ENCODE data around the gene ERV3-1. TPM values are rescaled to one million over a fixed set of nuclear protein-coding genes. Genes with fewer than 3 reads are reported as not detected.

ERV3-1 gene
- total and polyA plus RNA-seq, 2 experiments from 2014 or later: 15.3 to 26.8 TPM

DNA sequence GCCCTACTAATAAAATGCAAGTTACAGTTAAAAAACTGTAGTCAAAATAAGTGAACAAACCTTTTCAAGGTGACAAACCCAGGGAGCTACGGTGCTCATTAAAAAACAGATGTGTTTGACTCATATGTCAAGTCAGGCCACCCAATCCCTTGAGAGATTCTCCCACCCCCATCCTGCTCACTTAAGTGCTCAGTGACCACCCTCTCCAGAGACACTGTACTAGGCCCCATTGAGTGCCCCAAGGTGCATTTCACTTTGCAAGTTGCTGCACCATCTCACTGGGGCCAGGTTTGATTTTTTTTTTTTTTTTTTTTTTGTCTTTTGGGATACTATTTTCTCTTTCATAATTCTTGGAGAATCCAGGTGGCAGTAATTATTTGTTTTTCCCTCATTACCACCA, 1.9 kb downstream of the ERV3-1 start:
- no peaks in the 10 kb centered on the region for H3K36me3 ChIP-seq (ENCODE audit: insufficient read depth)
- H3K27me3 ChIP-seq (ENCODE audit: insufficient read depth): no peaks in the 10 kb centered on the region
- no peaks in the 10 kb centered on the region for H3K9me2 ChIP-seq (ENCODE audit: insufficient read depth)
- no peaks in the 10 kb centered on the region for H4K20me1 ChIP-seq (replicated peaks; ENCODE audit: insufficient read depth)
- Mint-ChIP-seq H3K4me3 (peak overlapping the region; percentile 97), H3K27ac (no peak overlapping the region), H3K4me1 (peaks cover 21% of the 10 kb centered on the region), H3K9me3 (peaks cover 22% of the 10 kb centered on the region), H3K36me3 (ENCODE audit: low read depth) (peaks cover 42% of the 10 kb centered on the region), H3K27me3 (ENCODE audit: insufficient read depth, low read depth, poor library complexity) (peaks cover 18% of the 10 kb centered on the region)
- DNase-seq (ENCODE audit: low spot score) (no peak), ATAC-seq (no peak)
- H3K27ac ChIP-seq (ENCODE audit: low read depth): no peak overlapping the region
- H3K4me1 ChIP-seq (ENCODE audit: insufficient read depth): peaks cover 15% of the 10 kb centered on the region
- H3F3A ChIP-seq (replicated peaks; ENCODE audit: low read depth): no peaks in the 10 kb centered on the region
- H3K79me2 ChIP-seq (replicated peaks; ENCODE audit: insufficient read depth): peaks cover 56% of the 10 kb centered on the region
- H2AFZ ChIP-seq: no peak overlapping the region
- no peak overlapping the region for H3K4me3 ChIP-seq
- peak overlapping the region; percentile 87 for H3K4me2 ChIP-seq
- no peak for TF ChIP-seq NANOG (IDR thresholded peaks at IDR 0.05; ENCODE audit: borderline replicate concordance)

DNA sequence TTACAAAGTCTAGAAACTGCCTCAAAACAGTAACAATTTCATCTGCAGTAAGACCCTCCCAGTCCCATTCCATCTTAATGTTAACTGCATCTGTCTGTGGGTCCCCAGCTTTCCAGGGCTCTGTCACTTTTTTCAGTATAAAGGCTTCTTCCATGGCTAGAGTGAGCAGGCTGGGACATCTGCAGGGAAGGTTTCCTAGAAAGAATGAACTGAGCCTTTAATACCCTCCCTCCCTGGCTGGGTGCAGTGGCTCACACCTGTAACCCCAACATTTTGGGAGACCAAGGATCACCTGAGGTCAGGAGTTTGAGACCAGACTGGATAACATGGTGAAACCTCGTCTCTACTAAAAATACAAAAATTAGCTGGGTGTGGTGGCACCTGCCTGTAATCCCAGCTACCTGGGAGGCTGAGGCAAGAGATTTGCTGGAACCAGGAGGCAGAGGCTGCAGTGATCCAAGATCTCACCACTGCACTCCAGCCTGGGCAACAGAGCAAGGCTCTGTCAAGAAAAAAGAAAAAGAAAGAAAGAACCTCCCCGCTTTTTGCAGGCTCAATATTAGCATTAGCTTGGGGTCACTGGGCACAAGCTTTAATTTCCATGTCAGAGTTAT, 3.4 kb downstream of the ERV3-1 start:
- H3K27ac ChIP-seq (ENCODE audit: low read depth): no peak overlapping the region
- DNase-seq (ENCODE audit: low spot score) (no peak), ATAC-seq (no peak)
- H3F3A ChIP-seq (replicated peaks; ENCODE audit: low read depth): no peaks in the 10 kb centered on the region
- Mint-ChIP-seq H3K4me1 (peaks cover 30% of the 10 kb centered on the region), H3K36me3 (ENCODE audit: low read depth) (peaks cover 57% of the 10 kb centered on the region), H3K27me3 (ENCODE audit: insufficient read depth, low read depth, poor library complexity) (peaks cover 17% of the 10 kb centered on the region), H3K27ac (no peak overlapping the region), H3K4me3 (no peak overlapping the region), H3K9me3 (peaks cover 37% of the 10 kb centered on the region)
- no peak overlapping the region for H2AFZ ChIP-seq
- no peaks in the 10 kb centered on the region for H3K27me3 ChIP-seq (ENCODE audit: insufficient read depth)
- H3K9me2 ChIP-seq (ENCODE audit: insufficient read depth): 0 out of 2 replicates have a peak, but pooled peaks cover 9% of the 10 kb centered on the region
- H3K4me2 ChIP-seq: no peak overlapping the region
- H3K36me3 ChIP-seq (ENCODE audit: insufficient read depth): no peaks in the 10 kb centered on the region; the same call in 1 of the 2 replicates
- H3K4me3 ChIP-seq: no peak overlapping the region
- peaks cover 56% of the 10 kb centered on the region for H3K79me2 ChIP-seq (replicated peaks; ENCODE audit: insufficient read depth)
- no peaks in the 10 kb centered on the region for H4K20me1 ChIP-seq (replicated peaks; ENCODE audit: insufficient read depth)
- H3K4me1 ChIP-seq (ENCODE audit: insufficient read depth): peaks cover 22% of the 10 kb centered on the region
- TF ChIP-seq, protein P1, sequence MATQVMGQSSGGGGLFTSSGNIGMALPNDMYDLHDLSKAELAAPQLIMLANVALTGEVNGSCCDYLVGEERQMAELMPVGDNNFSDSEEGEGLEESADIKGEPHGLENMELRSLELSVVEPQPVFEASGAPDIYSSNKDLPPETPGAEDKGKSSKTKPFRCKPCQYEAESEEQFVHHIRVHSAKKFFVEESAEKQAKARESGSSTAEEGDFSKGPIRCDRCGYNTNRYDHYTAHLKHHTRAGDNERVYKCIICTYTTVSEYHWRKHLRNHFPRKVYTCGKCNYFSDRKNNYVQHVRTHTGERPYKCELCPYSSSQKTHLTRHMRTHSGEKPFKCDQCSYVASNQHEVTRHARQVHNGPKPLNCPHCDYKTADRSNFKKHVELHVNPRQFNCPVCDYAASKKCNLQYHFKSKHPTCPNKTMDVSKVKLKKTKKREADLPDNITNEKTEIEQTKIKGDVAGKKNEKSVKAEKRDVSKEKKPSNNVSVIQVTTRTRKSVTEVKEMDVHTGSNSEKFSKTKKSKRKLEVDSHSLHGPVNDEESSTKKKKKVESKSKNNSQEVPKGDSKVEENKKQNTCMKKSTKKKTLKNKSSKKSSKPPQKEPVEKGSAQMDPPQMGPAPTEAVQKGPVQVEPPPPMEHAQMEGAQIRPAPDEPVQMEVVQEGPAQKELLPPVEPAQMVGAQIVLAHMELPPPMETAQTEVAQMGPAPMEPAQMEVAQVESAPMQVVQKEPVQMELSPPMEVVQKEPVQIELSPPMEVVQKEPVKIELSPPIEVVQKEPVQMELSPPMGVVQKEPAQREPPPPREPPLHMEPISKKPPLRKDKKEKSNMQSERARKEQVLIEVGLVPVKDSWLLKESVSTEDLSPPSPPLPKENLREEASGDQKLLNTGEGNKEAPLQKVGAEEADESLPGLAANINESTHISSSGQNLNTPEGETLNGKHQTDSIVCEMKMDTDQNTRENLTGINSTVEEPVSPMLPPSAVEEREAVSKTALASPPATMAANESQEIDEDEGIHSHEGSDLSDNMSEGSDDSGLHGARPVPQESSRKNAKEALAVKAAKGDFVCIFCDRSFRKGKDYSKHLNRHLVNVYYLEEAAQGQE (IDR thresholded peaks at IDR 0.05; ENCODE audit: unreplicated experiment): no peak
- TF ChIP-seq POLR2AphosphoS5 (IDR thresholded peaks at IDR 0.05; ENCODE audit: low read depth) (no peak), JUNB (IDR thresholded peaks at IDR 0.05; ENCODE audit: unreplicated experiment) (no peak), STAT1 (IDR thresholded peaks at IDR 0.05; ENCODE audit: unreplicated experiment) (no peak), NANOG (IDR thresholded peaks at IDR 0.05; ENCODE audit: borderline replicate concordance) (no peak), EZH2phosphoT487 (IDR thresholded peaks at IDR 0.05; ENCODE audit: unreplicated experiment) (no peak)
- TF ChIP-seq, protein P2, sequence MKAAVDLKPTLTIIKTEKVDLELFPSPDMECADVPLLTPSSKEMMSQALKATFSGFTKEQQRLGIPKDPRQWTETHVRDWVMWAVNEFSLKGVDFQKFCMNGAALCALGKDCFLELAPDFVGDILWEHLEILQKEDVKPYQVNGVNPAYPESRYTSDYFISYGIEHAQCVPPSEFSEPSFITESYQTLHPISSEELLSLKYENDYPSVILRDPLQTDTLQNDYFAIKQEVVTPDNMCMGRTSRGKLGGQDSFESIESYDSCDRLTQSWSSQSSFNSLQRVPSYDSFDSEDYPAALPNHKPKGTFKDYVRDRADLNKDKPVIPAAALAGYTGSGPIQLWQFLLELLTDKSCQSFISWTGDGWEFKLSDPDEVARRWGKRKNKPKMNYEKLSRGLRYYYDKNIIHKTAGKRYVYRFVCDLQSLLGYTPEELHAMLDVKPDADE (IDR thresholded peaks at IDR 0.05): no peak
- TF ChIP-seq, protein P3, sequence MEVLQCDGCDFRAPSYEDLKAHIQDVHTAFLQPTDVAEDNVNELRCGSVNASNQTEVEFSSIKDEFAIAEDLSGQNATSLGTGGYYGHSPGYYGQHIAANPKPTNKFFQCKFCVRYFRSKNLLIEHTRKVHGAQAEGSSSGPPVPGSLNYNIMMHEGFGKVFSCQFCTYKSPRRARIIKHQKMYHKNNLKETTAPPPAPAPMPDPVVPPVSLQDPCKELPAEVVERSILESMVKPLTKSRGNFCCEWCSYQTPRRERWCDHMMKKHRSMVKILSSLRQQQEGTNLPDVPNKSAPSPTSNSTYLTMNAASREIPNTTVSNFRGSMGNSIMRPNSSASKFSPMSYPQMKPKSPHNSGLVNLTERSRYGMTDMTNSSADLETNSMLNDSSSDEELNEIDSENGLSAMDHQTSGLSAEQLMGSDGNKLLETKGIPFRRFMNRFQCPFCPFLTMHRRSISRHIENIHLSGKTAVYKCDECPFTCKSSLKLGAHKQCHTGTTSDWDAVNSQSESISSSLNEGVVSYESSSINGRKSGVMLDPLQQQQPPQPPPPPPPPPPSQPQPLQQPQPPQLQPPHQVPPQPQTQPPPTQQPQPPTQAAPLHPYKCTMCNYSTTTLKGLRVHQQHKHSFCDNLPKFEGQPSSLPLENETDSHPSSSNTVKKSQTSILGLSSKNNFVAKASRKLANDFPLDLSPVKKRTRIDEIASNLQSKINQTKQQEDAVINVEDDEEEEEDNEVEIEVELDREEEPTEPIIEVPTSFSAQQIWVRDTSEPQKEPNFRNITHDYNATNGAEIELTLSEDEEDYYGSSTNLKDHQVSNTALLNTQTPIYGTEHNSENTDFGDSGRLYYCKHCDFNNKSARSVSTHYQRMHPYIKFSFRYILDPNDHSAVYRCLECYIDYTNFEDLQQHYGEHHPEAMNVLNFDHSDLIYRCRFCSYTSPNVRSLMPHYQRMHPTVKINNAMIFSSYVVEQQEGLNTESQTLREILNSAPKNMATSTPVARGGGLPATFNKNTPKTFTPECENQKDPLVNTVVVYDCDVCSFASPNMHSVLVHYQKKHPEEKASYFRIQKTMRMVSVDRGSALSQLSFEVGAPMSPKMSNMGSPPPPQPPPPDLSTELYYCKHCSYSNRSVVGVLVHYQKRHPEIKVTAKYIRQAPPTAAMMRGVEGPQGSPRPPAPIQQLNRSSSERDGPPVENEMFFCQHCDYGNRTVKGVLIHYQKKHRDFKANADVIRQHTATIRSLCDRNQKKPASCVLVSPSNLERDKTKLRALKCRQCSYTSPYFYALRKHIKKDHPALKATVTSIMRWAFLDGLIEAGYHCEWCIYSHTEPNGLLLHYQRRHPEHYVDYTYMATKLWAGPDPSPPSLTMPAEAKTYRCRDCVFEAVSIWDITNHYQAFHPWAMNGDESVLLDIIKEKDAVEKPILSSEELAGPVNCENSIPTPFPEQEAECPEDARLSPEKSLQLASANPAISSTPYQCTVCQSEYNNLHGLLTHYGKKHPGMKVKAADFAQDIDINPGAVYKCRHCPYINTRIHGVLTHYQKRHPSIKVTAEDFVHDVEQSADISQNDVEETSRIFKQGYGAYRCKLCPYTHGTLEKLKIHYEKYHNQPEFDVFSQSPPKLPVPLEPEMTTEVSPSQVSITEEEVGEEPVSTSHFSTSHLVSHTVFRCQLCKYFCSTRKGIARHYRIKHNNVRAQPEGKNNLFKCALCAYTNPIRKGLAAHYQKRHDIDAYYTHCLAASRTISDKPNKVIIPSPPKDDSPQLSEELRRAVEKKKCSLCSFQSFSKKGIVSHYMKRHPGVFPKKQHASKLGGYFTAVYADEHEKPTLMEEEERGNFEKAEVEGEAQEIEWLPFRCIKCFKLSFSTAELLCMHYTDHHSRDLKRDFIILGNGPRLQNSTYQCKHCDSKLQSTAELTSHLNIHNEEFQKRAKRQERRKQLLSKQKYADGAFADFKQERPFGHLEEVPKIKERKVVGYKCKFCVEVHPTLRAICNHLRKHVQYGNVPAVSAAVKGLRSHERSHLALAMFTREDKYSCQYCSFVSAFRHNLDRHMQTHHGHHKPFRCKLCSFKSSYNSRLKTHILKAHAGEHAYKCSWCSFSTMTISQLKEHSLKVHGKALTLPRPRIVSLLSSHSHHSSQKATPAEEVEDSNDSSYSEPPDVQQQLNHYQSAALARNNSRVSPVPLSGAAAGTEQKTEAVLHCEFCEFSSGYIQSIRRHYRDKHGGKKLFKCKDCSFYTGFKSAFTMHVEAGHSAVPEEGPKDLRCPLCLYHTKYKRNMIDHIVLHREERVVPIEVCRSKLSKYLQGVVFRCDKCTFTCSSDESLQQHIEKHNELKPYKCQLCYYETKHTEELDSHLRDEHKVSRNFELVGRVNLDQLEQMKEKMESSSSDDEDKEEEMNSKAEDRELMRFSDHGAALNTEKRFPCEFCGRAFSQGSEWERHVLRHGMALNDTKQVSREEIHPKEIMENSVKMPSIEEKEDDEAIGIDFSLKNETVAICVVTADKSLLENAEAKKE (CRISPR knock-in tag; IDR thresholded peaks at IDR 0.05): no peak
- TF ChIP-seq, protein P4, sequence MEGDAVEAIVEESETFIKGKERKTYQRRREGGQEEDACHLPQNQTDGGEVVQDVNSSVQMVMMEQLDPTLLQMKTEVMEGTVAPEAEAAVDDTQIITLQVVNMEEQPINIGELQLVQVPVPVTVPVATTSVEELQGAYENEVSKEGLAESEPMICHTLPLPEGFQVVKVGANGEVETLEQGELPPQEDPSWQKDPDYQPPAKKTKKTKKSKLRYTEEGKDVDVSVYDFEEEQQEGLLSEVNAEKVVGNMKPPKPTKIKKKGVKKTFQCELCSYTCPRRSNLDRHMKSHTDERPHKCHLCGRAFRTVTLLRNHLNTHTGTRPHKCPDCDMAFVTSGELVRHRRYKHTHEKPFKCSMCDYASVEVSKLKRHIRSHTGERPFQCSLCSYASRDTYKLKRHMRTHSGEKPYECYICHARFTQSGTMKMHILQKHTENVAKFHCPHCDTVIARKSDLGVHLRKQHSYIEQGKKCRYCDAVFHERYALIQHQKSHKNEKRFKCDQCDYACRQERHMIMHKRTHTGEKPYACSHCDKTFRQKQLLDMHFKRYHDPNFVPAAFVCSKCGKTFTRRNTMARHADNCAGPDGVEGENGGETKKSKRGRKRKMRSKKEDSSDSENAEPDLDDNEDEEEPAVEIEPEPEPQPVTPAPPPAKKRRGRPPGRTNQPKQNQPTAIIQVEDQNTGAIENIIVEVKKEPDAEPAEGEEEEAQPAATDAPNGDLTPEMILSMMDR (conservative IDR thresholded peaks at IDR 0.05; ENCODE audit: low read depth in 2 of 2): no peak

All from GM23338 (cell line).